Mesenteric fat pad (tissue), 1 donor: ENCODE data around the gene USP4. TPM values are rescaled to one million over a fixed set of nuclear protein-coding genes. Genes with fewer than 3 reads are reported as not detected.
"Not testable (repeated sequence)": the region's sequence is repeated elsewhere in the genome, so short reads cannot be mapped to it uniquely, and the experiment has no call there.

Experiments used
- DNase-seq: peaks from one replicate; pipeline ENCODE4 v3.0.0-alpha.2; 2020; ENCODE audit warnings: low spot score
- total RNA-seq: library from RNA; stranded (reverse); fragmentation: NEBNext Ultra II Directional; extraction: Animal tissue kit (Norgen Biotek cat#: 25700); gene quantifications from one replicate; pipeline ENCODE4 v1.2.1, GENCODE V29; 2021
- donor health status: DM: yes; HTN: yes; CAD: no.

USP4 gene
- total RNA-seq, 1 donor from 2014 or later, result 65.5 TPM

GRCh38 chr3:49352890-49353421, 13.1 kb upstream of the USP4 start:
- DNase-seq, result no peak

GRCh38 chr3:49352281-49352680, 12.4 kb upstream of the USP4 start:
- DNase-seq, result no peak

- no peak for DNase-seq
Measured at GRCh38 chr3:49351521-49352011, 11.7 kb upstream of the USP4 start.

- no peak for DNase-seq
Measured at GRCh38 chr3:49349348-49350114, 9.7 kb upstream of the USP4 start.

GRCh38 chr3:49348361-49348760, 8.5 kb upstream of the USP4 start:
- not testable (repeated sequence) for DNase-seq

GRCh38 chr3:49346797-49347251, 7.0 kb upstream of the USP4 start:
- DNase-seq, result no peak

- no peak for DNase-seq
Measured at GRCh38 chr3:49343163-49343562, 3.3 kb upstream of the USP4 start.

GRCh38 chr3:49341996-49342395, 2.1 kb upstream of the USP4 start:
- DNase-seq, result no peak

- DNase-seq, result no peak
Measured at GRCh38 chr3:49339581-49339940, 292 bp downstream of the USP4 start.

- DNase-seq, result no peak
Measured at GRCh38 chr3:49333916-49334633, 5.8 kb downstream of the USP4 start.

GRCh38 chr3:49333091-49333490, 6.8 kb downstream of the USP4 start:
- DNase-seq, result no peak

GRCh38 chr3:49329186-49329585, 10.7 kb downstream of the USP4 start:
- no peak for DNase-seq

- DNase-seq, result not testable (repeated sequence)
Measured at GRCh38 chr3:49328350-49328749, 11.5 kb downstream of the USP4 start.

GRCh38 chr3:49327485-49327884, 12.4 kb downstream of the USP4 start:
- no peak for DNase-seq

- no peak for DNase-seq
Measured at GRCh38 chr3:49324768-49325167, 15.1 kb downstream of the USP4 start.

- DNase-seq, result no peak
Measured at GRCh38 chr3:49316696-49317457, 23.0 kb downstream of the USP4 start.

GRCh38 chr3:49313896-49314688, 25.8 kb downstream of the USP4 start:
- no peak for DNase-seq

GRCh38 chr3:49311283-49311682, 28.6 kb downstream of the USP4 start:
- no peak for DNase-seq

- no peak for DNase-seq
Measured at GRCh38 chr3:49310677-49311076, 29.2 kb downstream of the USP4 start.

- DNase-seq, result no peak
Measured at GRCh38 chr3:49305608-49306007, 34.2 kb downstream of the USP4 start.

- DNase-seq, result no peak
Measured at GRCh38 chr3:49302613-49303012, 37.2 kb downstream of the USP4 start.
